GM20000 (cell line): ENCODE data around the gene SUPT3H.

Experiments used
- DNase-seq: peaks from one replicate; pipeline ENCODE4 v3.0.0; 2012; ENCODE audit warnings: low spot score
- CTCF ChIP-seq: IDR thresholded peaks from 2 replicates; pipeline ENCODE4 v1.5.1; 2012; ENCODE audit warnings: mild to moderate bottlenecking, control low read depth; ENCODE audit errors: extremely low read depth, missing control alignments

Gene SUPT3H

GRCh38 chr6:45174045-45174444, 203.7 kb downstream of the SUPT3H start:
- TF ChIP-seq CTCF, result no peak

GRCh38 chr6:45171380-45171779, 206.4 kb downstream of the SUPT3H start:
- TF ChIP-seq CTCF, result no peak
- DNase-seq, result no peak

More at GRCh38 chr6:45174045-45174444, 203.7 kb downstream of the SUPT3H start:
- no peak for DNase-seq

GRCh38 chr6:45170309-45170708, 207.4 kb downstream of the SUPT3H start:
- TF ChIP-seq CTCF, result no peak
- no peak for DNase-seq

GRCh38 chr6:45169815-45170214, 207.9 kb downstream of the SUPT3H start:
- no peak for DNase-seq
- TF ChIP-seq CTCF, result no peak

GRCh38 chr6:45163952-45164766, 213.6 kb downstream of the SUPT3H start:
- peak; percentile 37 for DNase-seq

GRCh38 chr6:45160305-45160704, 217.4 kb downstream of the SUPT3H start:
- TF ChIP-seq CTCF, result no peak
- no peak for DNase-seq

More at GRCh38 chr6:45163952-45164766, 213.6 kb downstream of the SUPT3H start:
- no peak for TF ChIP-seq CTCF

- peak; percentile 51 for DNase-seq
- no peak for TF ChIP-seq CTCF
These were observed 221.7 kb downstream of the SUPT3H start for GRCh38 chr6:45156075-45156474.
